HG03025 (cell line): ENCODE data around the gene SBF2.

ENCODE experiments used
- ATAC-seq: cut with Tn5 transposase; IDR thresholded peaks from one replicate; pipeline ENCODE4 v1.9.1; 2021; ENCODE audit warnings: mild to moderate bottlenecking, moderate library complexity; ENCODE audit not compliant: unreplicated experiment, low FRiP score

Gene SBF2

DNA sequence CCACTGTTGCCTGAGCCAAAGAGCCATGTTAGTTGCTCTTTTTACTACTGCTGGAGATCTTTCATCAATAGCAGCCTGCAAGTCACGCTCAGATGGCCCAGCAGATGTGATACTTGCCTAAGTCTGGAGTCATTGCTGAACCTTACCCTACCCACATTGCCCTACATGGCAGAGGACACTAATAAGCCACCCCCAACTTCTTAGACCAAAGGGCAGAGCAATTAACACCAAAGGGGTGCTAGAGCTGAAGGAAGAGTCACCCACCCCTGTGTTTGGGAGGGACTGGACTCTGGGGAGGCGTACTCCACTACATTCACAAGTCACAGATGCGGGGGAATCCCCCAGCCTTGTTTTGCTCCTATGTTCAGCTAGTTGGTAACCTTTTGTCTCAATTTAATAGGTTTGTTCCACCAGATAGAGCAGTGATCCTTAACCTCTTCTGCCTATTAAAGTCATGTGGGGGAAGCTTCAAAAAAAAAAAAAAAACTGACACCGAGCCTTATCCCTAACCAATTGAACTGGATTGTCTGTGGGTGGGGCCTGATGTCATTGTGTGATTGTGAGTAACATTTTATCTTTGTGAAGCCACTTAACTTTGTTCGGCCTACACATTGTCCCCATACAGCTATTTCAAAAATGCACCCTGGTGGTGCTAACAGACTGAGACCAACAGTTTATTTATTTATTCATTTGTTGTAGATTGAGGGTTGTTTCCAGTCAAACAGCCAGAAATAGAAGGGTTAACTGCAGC, 23.9 kb upstream of the SBF2 start:
- ATAC-seq: no peak

DNA sequence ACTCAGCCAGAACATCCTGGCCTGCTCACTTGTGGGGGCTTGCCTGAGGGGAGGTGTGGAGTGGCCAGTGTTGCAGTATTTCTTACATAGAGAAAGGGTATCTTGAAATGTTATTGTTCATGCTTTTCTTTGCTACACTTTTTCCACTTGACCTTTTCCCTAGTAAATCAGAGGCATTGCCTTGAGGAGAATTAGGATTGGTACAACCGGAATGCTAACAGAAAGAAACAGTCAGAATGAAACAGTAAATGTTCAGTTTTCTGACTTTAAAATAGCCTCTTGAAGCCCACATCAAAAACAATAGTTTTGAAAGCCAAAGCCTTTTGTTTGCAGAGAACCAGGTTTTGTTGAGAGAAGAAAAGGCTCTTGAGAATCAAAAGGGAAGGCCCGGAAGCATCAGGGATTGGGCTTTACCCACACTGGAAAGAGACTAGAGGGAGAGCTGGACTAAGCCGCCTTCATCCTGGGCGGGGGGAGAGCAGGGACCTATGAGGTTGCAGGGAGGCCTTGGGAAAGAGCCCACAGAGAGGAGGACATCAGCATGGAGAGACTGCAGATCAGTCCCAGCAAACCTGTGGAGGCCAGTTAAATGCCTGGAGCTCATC, 23.2 kb upstream of the SBF2 start:
- ATAC-seq: no peak

DNA sequence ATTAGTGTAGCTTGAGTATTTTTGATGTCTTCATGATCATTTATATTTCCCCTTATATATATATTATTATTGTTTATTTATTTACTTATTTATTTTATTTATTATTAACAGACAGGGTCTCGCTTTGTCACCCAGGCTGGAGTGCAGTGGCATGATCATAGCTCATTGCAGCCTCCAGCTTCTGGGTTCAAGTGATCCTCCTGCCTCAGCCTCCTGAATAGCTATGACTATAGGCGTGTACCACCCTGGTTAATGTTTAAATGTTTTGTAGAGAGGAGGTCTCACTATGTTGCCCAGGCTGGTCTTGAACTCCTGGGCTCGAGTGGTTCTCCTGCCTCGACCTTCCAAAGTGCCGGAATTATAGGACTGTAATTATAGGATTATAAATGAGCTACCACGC, 21.1 kb upstream of the SBF2 start:
- ATAC-seq: no peak

DNA sequence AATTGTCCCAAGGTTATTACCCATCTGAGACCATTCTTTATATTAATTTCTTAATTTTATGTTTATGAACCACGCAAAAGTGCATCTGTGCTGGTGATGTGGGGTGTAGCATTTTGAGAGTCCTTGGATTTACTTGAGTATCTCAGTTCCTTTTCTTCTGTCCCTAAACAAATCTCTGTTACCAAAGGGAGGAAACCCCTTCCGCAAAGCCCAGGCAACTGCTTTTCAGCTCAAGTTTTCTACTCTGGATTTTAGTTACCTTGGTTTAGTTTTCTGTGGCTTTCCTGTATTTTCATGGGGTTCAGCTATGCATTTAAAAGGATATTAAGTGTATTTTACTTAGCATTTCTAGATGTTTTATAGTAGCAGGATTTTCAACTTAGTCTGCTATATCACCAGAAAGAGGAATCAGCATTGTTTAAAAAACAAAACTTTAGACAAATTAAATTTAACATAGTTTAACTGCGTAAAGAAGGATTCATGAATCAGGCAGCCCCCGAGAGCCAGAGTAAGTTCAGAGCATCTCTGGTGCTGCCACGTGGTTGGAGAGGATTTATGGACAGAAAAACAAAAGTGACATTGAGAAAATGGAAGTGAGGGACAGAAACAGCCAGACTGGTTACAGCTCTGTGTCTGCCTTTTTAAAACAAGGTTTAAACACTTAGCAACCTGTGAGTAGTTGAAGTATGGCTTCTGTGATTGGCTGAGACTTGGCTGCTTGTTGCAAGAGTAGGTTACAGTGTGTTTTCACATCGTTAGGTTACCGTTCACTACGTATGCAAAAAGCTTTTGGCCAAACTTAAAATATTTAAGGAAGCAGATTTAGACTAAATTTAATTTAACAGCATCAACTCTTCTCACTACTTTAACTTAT, 20.4 kb upstream of the SBF2 start:
- peak; percentile 64 for ATAC-seq

DNA sequence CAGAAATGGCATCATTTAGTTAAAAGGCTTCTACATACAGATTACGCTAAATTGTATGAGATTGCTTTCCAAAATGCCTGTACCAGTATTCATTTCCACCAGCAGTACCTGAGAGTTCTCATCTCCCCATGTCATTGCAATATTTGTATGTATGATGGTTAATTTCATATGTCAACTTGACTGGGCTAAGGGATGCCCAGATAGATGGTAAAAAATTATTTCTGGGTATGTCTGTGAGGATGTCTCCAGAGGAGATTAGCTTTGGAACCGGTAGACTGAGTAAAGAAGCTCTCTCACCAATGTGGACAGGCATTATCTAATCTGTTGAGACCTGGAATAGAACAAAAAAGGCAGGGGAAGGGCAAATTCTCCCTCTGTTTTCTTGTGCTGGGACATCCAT, 17.8 kb upstream of the SBF2 start:
- ATAC-seq: no peak

DNA sequence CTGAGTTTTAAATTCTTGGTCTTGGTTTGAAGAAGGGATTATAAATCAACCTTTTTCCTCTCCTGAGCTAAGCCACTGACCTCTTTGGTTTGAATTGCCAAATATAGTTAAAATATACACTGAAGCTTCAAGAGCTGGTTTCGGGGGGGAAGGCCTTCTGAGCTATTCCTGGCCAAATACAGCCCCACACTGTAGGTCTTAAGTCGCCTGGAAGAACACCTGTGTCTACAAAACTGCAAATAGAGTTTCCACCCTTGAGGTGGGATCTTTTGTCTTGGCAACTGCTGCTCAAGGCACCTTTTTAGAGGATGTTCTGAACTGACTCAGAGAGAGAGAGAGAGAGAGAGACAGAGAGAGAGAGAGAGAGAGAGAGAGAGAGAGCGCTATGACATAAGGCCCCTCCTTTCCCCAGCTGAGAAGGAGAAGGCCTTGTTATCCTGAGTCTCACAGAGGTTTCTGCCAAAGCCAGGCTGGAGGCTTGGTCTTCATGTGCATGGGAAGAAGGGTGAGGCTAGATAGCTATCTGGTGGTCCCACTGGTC, 16.4 kb upstream of the SBF2 start:
- ATAC-seq: peak; percentile 30

DNA sequence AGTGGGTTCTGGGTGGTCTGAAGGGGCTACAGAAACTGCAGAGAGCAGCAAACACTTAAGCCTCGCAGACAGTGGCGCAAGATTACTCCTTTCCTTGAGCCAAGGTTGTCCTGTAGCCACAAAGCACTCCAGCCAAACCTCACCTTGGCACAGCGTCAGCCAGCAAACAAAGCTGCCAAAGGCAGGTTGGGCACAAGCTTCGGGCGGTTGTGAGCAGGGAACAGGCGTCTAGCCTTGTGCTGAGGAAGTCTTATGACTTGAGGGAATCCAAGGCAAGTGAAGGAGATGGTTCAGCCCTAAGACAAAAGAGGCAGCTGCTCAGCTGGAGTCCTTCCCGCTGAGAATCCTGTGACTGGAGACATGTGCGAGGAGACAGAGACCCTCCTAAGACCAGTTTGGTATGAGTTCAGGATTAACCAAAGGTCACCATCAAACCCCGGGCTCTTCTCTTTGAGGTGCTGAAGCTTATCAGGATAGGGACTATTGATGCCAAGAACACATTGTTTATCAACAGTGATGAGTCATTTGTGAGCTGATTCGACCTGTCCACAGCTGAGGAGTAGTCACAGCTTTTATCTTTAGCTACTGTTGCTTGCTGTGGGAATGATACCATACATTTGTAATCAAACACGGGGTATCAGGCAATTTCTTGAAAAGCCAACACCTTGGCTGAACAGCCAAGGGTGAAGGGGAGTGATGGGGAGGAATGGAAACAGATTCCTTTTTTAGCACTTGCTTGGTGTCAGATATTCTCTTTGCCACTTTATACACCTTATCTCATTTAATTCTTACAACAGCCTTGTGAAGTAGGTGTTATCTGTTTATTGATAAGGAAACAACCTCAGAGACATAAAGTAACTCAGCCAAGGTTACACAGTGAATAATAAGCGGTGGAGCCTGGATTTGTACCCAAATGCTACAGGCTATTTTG, 15.4 kb upstream of the SBF2 start:
- no peak for ATAC-seq

DNA sequence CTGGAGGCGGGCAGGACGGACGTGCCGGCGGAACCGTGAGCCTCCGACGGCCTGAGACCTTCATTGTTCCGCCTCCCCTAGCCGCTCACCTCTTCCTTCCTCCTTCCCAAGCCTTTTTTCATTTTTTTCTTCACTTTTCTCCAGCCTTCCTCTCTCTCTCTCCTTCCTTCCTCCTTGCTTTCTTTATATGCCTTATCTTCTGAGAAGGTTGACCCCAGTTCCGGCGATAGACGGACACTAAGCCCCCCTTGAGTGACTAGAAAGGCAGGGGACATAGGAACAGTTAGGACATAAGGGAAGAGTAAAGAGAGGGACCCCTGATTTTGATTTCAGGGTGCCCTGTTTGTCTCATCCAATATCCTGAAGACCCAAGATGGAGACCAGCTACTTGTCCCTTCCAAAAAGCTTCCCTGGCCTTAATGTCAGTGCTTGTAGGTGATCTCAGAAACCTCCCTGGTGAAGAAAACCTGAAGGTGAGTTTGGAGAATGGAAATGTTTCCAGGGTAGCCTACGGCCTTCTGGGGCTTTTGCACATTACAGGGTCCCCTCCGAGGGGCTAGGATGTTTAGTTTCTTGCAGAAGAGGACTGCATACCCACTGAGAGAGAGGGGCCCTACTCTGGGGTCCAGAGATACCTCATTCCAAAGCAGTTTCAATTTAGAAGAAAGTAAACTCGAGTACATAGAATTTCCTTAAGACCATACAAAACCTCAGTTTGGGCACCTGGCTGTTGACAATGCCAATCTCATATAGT, 14.4 kb upstream of the SBF2 start:
- no peak for ATAC-seq

DNA sequence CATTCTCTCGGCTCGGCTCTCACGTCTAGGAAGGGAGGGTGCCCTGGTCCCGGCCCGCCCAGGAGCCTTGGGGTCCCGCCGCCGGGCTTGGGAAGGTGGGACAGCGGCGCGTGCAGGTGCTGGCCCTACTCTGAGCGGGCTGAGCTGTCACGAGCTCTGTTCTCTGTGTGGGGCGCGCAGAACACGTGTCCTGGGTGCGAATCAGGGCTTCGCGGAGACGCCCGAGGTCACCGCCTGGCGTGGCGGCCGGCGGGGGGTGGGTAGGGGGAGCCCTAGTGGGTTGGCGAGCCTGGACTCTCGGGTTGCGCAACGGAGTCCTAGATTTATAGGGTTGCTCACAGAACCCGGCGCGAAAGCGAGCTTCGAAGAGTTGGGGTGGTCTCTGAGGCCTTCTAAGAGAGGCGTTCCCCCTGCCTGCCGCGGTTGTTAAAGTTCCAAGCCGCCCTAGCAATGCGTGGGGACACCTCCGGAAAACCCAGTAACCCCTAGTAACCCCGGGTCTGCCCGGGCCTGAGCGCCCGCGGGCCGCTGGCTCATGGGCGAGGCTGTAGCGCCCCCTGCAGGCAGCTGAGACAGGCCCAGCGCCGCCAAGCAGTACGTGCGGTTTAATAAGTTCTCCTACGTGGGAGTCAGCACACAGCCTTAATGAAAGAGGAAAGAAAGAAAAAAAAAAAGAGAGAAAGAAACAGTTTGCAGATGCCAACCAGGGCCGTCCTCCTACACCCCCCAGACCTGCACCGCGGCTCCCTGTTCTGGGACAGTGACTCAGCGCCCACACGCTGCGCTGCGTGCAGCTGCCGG, 13.6 kb upstream of the SBF2 start:
- ATAC-seq: peak; percentile 44

DNA sequence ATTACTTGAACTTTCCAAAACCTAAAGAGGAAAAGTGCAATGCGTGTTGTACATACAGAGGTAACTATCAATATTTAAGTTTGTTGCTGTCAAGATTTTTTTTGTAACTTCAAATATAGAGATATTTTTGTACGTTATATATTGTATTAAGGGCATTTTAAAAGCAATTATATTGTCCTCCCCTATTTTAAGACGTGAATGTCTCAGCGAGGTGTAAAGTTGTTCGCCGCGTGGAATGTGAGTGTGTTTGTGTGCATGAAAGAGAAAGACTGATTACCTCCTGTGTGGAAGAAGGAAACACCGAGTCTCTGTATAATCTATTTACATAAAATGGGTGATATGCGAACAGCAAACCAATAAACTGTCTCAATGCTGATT, 13.0 kb upstream of the SBF2 start:
- no peak for ATAC-seq

DNA sequence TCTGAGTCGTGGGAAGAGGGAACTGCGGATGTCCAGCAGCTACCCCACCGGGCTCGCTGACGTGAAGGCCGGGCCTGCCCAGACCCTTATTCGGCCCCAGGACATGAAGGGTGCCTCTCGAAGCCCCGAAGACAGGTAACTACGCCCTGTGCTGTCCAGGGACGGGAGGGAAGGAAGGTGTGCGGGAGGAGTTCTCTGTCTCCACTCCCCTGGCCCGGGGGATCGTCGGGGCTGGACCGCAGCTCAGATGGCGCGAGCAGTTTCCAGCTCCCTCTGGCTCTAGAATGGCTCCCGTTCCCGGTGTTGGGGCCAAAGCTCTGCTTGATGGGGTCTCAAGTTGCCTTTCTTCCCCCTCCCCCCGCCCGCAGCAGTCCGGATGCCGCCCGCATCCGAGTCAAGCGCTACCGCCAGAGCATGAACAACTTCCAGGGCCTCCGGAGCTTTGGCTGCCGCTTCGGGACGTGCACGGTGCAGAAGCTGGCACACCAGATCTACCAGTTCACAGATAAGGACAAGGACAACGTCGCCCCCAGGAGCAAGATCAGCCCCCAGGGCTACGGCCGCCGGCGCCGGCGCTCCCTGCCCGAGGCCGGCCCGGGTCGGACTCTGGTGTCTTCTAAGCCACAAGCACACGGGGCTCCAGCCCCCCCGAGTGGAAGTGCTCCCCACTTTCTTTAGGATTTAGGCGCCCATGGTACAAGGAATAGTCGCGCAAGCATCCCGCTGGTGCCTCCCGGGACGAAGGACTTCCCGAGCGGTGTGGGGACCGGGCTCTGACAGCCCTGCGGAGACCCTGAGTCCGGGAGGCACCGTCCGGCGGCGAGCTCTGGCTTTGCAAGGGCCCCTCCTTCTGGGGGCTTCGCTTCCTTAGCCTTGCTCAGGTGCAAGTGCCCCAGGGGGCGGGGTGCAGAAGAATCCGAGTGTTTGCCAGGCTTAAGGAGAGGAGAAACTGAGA, 12.2 kb upstream of the SBF2 start:
- ATAC-seq: no peak

DNA sequence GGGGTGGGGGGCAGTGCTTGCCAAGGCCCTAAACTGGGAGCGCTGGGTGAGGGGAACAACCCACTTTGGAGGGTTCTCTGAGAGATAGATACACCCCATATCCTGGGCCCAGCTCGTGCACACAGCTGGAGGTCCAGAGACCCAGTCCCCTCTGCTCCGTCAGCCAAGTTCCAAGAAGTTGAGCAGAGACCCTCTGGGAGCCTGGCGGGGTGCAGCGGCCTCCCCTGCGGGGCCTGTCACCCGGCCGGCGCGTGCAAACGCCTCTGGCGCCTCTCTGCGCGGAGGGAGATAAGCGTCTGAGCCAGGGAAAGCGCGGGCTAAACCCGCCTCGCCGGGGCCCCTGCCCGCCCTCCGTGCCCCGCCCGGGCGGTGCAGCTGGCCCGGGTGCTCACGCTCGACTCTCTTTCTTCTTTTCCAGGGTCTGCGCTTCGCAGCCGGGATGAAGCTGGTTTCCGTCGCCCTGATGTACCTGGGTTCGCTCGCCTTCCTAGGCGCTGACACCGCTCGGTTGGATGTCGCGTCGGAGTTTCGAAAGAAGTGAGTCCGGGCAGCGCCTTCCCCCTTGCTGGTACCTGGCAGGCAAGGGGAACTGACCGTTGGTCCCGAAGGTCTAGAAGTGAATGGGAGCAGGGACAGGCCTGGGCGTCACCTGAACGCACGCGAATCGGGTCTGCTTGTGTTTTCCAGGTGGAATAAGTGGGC, 11.4 kb upstream of the SBF2 start:
- no peak for ATAC-seq

DNA sequence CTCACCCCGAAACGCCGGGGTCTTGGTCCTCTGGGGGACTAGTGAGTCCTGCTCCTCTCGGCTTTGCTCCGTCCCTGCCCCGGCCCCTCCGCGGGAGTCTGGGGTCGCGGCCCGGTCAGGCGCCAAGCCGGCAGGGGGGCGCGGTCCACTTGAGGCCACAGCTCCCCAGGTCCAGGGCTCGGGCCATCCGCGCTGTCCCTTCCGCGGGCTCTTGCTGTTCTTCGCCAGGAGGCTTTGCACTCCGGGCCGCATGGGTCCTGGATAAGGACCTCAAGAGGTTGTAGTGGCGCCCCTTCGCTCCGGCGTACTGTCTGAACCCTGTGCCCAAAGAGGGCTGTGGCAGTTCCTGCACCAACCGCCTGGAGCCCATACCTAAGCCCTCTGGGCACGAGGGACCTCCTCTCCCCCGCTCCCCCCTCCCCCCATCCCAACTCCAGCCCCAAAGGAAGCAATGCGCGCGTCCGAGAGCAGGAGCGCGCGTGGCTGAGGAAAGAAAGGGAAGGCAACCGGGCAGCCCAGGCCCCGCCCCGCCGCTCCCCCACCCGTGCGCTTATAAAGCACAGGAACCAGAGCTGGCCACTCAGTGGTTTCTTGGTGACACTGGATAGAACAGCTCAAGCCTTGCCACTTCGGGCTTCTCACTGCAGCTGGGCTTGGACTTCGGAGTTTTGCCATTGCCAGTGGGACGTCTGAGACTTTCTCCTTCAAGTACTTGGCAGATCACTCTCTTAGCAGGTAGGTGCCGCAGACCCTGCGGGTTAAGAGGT, 10.7 kb upstream of the SBF2 start, which contains the start of gene ADM:
Gene ADM, plus strand, starts transcription at position 579 of the 767 bp plus-strand sequence. CDS start 628 bp downstream, outside the sequence.
- no peak for ATAC-seq

DNA sequence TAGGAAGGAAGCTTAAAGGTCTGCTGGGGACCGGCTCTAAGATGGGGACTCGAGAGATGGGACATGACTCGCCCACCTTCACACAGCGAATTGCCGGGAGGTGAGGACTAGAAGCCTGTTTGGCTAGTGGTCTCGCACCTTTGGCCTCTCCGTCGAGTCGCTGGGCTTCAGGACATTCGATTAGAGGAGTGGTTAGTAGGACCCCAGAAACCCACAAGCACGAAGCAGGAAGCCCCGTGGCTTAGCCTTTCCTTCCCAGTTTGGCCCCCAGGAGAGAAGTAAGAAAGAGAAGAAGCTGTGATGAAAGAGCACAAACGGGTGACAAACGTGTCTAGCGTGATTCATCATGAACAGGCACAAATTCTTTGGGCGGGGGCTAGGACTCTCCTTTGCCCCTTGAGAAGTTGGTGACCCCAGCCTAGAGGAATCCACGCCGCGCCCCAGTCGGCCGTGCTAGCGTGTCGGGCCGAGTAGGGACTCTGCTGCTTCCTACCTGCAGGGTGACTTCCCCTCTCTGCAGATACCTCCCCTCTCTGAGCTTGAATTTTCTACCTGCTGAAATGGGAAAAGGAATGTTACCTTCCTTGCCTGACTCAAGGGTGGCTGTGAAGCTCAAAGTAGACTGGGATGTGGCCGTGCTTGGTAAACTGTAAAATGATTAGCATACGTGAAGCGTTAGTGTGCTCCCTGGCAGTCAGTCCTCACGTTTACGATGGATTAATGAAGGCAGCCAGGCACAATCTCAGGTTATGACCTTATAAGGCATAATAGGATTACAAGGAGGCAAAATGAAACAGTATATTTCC, 9.7 kb upstream of the SBF2 start:
- ATAC-seq: no peak
